ENCODE measurements around the gene B4GALT5. TPM values are rescaled to one million over a fixed set of nuclear protein-coding genes. Genes with fewer than 3 reads are reported as not detected.
A peak's percentile ranks its signal among the peaks of the same experiment; 100 is the strongest.
"Not testable (repeated sequence)": the region's sequence is repeated elsewhere in the genome, so short reads cannot be mapped to it uniquely, and the experiment has no call there.

The B4GALT5 gene
- polyA plus RNA-seq, 3 donors, result 2.4 to 18.3 (median 2.7) TPM

DNA sequence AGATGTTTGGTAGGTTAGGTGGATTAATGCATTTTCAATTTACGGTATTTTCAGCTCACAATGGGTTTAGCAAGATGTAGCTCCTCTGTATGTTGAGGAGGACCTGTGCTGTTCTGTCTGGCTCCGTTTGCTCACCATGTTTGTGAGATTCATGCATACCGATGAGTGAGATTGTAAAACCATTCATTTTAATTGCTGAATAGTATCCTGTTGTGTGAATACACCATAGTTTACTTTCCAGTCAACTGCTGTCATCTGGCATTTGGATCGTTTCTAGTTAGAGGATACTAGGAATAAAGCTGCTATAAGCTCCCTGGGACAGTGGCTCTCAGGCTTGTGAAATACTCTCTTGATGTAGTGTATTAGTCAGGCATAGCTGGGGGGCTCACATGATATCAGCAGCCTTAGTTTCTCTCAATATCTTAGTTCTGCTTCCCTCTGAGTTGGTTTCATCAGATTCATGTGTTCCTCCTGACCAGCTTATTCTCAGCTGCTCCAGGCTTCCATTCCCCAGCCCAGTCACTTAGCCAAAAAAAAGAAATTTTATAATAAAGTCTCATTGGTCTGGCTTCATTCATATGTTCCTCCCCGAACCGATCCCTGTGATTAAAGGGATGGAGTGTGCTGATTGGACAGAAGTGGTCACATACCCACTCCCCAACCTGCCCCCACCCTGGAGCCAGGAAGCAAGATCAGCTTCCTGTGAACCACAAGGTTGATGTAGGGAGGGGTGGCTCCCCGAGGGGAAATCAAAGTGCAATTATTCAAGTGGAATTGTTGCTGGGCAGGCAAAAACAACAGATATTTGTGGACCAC, 10.9 kb upstream of the B4GALT5 start:
- no CpG with 5 or more reads among the region's 7 CpGs for WGBS (ENCODE audit: insufficient coverage)
- Histone ChIP-seq H3K9me3 (replicated peaks in 1 of 2; ENCODE audit: control insufficient read depth in 1 of 2, insufficient read depth in 1 of 2, low read length in 2 of 2) (peaks cover 0 to 5% of the 10 kb centered on the region in 2 donors), H4K20me1 (ENCODE audit: insufficient read depth, low read length) (no peaks in the 10 kb centered on the region), H2AFZ (ENCODE audit: insufficient read depth, low read depth, low read length, poor library complexity, severe bottlenecking) (peak overlapping the region; percentile 22), H3K9ac (ENCODE audit: insufficient read depth, low read length, poor library complexity, severe bottlenecking) (peak overlapping the region; percentile 12), H3K79me2 (ENCODE audit: insufficient read depth, low read length) (no peaks in the 10 kb centered on the region), H3K27me3 (ENCODE audit: control insufficient read depth in 2 of 2, insufficient read depth in 2 of 2, low read length in 2 of 2) (no peaks in the 10 kb centered on the region), H3K27ac (ENCODE audit: low read depth in 1 of 2, low read length in 2 of 2) (peak overlapping the region; percentile 58 to 65), H3K36me3 (replicated peaks in 1 of 2; ENCODE audit: control insufficient read depth in 1 of 2, insufficient read depth in 2 of 2, low read length in 2 of 2) (no peaks in the 10 kb centered on the region), H3K4me3 (replicated peaks in 1 of 3; ENCODE audit: low read depth in 2 of 3, low read length in 3 of 3) (peak overlapping the region in 1 of 3 experiments; percentile 0), H3K4me2 (replicated peaks; ENCODE audit: extremely low read depth, low read length, poor library complexity, severe bottlenecking) (peak overlapping the region; percentile 16), H3K4me1 (ENCODE audit: control insufficient read depth in 1 of 2, insufficient read depth in 2 of 2, low read length in 2 of 2) (peaks cover 54 to 56% of the 10 kb centered on the region in 2 donors)
- TF ChIP-seq, protein P1, sequence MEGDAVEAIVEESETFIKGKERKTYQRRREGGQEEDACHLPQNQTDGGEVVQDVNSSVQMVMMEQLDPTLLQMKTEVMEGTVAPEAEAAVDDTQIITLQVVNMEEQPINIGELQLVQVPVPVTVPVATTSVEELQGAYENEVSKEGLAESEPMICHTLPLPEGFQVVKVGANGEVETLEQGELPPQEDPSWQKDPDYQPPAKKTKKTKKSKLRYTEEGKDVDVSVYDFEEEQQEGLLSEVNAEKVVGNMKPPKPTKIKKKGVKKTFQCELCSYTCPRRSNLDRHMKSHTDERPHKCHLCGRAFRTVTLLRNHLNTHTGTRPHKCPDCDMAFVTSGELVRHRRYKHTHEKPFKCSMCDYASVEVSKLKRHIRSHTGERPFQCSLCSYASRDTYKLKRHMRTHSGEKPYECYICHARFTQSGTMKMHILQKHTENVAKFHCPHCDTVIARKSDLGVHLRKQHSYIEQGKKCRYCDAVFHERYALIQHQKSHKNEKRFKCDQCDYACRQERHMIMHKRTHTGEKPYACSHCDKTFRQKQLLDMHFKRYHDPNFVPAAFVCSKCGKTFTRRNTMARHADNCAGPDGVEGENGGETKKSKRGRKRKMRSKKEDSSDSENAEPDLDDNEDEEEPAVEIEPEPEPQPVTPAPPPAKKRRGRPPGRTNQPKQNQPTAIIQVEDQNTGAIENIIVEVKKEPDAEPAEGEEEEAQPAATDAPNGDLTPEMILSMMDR (IDR thresholded peaks at IDR 0.05), result no peak
- intact Hi-C loops (cut with micrococcal nuclease), result loop anchor here in 1 of 2 donors (5.0 kb wide), 1 partner anchor 53 kb away; no protein-coding TSS in a partner anchor
- Mint-ChIP-seq H3K4me1 (peaks cover 49% of the 10 kb centered on the region), H3K27me3 (ENCODE audit: low read depth in 3 of 3) (peaks cover 0 to 3% (median 0%) of the 10 kb centered on the region in 3 donors), H3K36me3 (no peaks in the 10 kb centered on the region), H3K9me3 (peaks cover 0 to 2% (median 0%) of the 10 kb centered on the region in 7 donors), H3K27ac (peak overlapping the region; percentile 81 to 95 (median 89)), H3K4me3 (peak overlapping the region; percentile 47 to 55)
- peak; percentile 63 to 92 (median 90) for DNase-seq

DNA sequence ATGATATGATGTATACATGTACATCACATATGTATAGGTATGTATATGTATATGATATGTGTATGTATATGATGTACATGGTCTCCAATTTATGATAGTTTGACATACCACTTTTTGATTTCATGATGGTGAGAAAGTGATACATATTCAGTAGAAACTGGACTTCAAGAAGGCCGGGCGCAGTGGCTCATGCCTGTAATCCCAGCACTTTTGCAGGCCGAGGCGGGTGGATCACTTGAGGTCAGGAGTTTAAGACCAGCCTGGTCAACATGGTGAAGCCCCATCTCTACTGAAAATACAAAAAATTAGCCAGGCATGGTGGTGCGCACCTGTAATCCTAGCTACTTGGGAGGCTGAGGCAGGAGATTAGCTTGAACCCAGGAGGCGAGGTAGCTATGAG, 10.1 kb upstream of the B4GALT5 start:
- Histone ChIP-seq H3K27ac (ENCODE audit: low read depth in 1 of 2, low read length in 2 of 2) (peak overlapping the region in 1 of 2 donors; percentile 58), H3K4me1 (ENCODE audit: control insufficient read depth in 1 of 2, insufficient read depth in 2 of 2, low read length in 2 of 2) (peaks cover 48 to 49% of the 10 kb centered on the region in 2 donors)
- H3K79me2 ChIP-seq (ENCODE audit: insufficient read depth, low read length); H3K27me3 ChIP-seq (ENCODE audit: control insufficient read depth in 2 of 2, insufficient read depth in 2 of 2, low read length in 2 of 2); H3K36me3 ChIP-seq (replicated peaks in 1 of 2; ENCODE audit: control insufficient read depth in 1 of 2, insufficient read depth in 2 of 2, low read length in 2 of 2); intact Hi-C loops (cut with micrococcal nuclease); H2AFZ ChIP-seq (ENCODE audit: insufficient read depth, low read depth, low read length, poor library complexity, severe bottlenecking); H3K4me3 ChIP-seq (replicated peaks in 1 of 3; ENCODE audit: low read depth in 2 of 3, low read length in 3 of 3); H3K4me2 ChIP-seq (replicated peaks; ENCODE audit: extremely low read depth, low read length, poor library complexity, severe bottlenecking); H3K4me3 Mint-ChIP-seq; H3K9me3 Mint-ChIP-seq; H3K27me3 Mint-ChIP-seq (ENCODE audit: low read depth in 3 of 3); H3K9me3 ChIP-seq (replicated peaks in 1 of 2; ENCODE audit: control insufficient read depth in 1 of 2, insufficient read depth in 1 of 2, low read length in 2 of 2); DNase-seq; H3K36me3 Mint-ChIP-seq; H3K9ac ChIP-seq (ENCODE audit: insufficient read depth, low read length, poor library complexity, severe bottlenecking); H4K20me1 ChIP-seq (ENCODE audit: insufficient read depth, low read length): not testable (repeated sequence)
- 80% methylated on average over 1 of the region's 6 CpGs for whole genome bisulfite sequencing (ENCODE audit: insufficient coverage)
- peaks cover 45% of the 10 kb centered on the region for H3K4me1 Mint-ChIP-seq
- H3K27ac Mint-ChIP-seq, result peak overlapping the region in 5 of 7 donors; percentile 13 to 89 (median 66)

DNA sequence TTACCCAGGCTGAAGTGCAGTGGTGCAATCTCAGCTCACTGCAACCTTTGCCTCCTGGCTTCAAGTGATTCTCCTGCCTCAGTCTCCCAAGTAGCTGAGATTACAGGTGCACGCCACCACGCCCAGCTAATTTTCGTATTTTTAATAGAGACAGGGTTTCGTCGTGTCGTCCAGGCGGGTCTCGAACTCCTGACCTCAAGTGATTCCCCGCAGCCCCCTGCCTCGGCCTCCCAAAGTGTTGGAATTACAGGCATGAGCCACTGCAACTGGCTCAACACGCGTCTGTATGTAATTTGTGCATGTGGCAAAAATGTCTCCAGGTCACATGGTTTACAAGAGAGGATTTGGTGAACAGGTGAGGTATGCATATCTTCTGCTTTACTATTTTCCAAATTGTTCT, 7.6 kb upstream of the B4GALT5 start:
- H3K27ac ChIP-seq (ENCODE audit: low read depth in 1 of 2, low read length in 2 of 2); H3K27ac Mint-ChIP-seq; H3K4me3 Mint-ChIP-seq; H4K20me1 ChIP-seq (ENCODE audit: insufficient read depth, low read length); H3K36me3 Mint-ChIP-seq; H3K79me2 ChIP-seq (ENCODE audit: insufficient read depth, low read length); H3K4me2 ChIP-seq (replicated peaks; ENCODE audit: extremely low read depth, low read length, poor library complexity, severe bottlenecking); H3K9ac ChIP-seq (ENCODE audit: insufficient read depth, low read length, poor library complexity, severe bottlenecking); H3K9me3 ChIP-seq (replicated peaks in 1 of 2; ENCODE audit: control insufficient read depth in 1 of 2, insufficient read depth in 1 of 2, low read length in 2 of 2); intact Hi-C loops (cut with micrococcal nuclease); H3K4me3 ChIP-seq (replicated peaks in 1 of 3; ENCODE audit: low read depth in 2 of 3, low read length in 3 of 3); H2AFZ ChIP-seq (ENCODE audit: insufficient read depth, low read depth, low read length, poor library complexity, severe bottlenecking); H3K9me3 Mint-ChIP-seq; DNase-seq; H3K27me3 Mint-ChIP-seq (ENCODE audit: low read depth in 3 of 3); H3K27me3 ChIP-seq (ENCODE audit: control insufficient read depth in 2 of 2, insufficient read depth in 2 of 2, low read length in 2 of 2); H3K36me3 ChIP-seq (replicated peaks in 1 of 2; ENCODE audit: control insufficient read depth in 1 of 2, insufficient read depth in 2 of 2, low read length in 2 of 2): not testable (repeated sequence)
- peaks cover 36 to 39% of the 10 kb centered on the region in 2 donors for H3K4me1 ChIP-seq (ENCODE audit: control insufficient read depth in 1 of 2, insufficient read depth in 2 of 2, low read length in 2 of 2)
- WGBS (ENCODE audit: insufficient coverage), result 99% methylated on average over 9 of the region's 12 CpGs
- peaks cover 42% of the 10 kb centered on the region for H3K4me1 Mint-ChIP-seq

All from CD14-positive monocyte (primary cell).